HEK293 (cell line): ENCODE results near the gene PRRT1.
A peak's percentile ranks its signal among the peaks of the same experiment; 100 is the strongest.

Experiments used
- AEBP2 ChIP-seq: fragments of 450-650 bp; formaldehyde crosslinking; IDR thresholded peaks from 2 replicates; pipeline ENCODE4 v1.5.1; 2016; ENCODE audit warnings: missing biosample characterization, missing genetic modification characterization, borderline replicate concordance
- INSM2 ChIP-seq: fragments of 450-650 bp; formaldehyde crosslinking; IDR thresholded peaks from 2 replicates; pipeline ENCODE4 v1.5.1; 2016; ENCODE audit warnings: missing biosample characterization, missing genetic modification characterization
- KLF10 ChIP-seq: fragments of 450-650 bp; IDR thresholded peaks from 2 replicates; pipeline ENCODE4 v1.5.1; 2018; ENCODE audit warnings: missing biosample characterization, mild to moderate bottlenecking, missing genetic modification characterization
- KLF8 ChIP-seq: fragments of 450-650 bp; formaldehyde crosslinking; IDR thresholded peaks from 2 replicates; pipeline ENCODE4 v1.5.1; 2016; ENCODE audit warnings: missing biosample characterization, missing genetic modification characterization
- SCRT1 ChIP-seq: fragments of 450-650 bp; formaldehyde crosslinking; IDR thresholded peaks from 2 replicates; pipeline ENCODE4 v1.5.1; 2016; ENCODE audit warnings: missing biosample characterization, missing genetic modification characterization, borderline replicate concordance
- YY2 ChIP-seq: fragments of 450-650 bp; formaldehyde crosslinking; IDR thresholded peaks from 2 replicates; pipeline ENCODE4 v1.5.1; 2016; ENCODE audit warnings: missing biosample characterization, missing genetic modification characterization
- ZNF138 ChIP-seq: fragments of 450-650 bp; formaldehyde crosslinking; IDR thresholded peaks from 2 replicates; pipeline ENCODE4 v1.5.1; 2016; ENCODE audit warnings: missing biosample characterization, missing genetic modification characterization, borderline replicate concordance
- ZNF211 ChIP-seq: fragments of 450-650 bp; formaldehyde crosslinking; IDR thresholded peaks from 2 replicates; pipeline ENCODE4 v1.5.1; 2016; ENCODE audit warnings: low read depth, missing biosample characterization, missing genetic modification characterization
- ZNF248 ChIP-seq: fragments of 450-650 bp; formaldehyde crosslinking; IDR thresholded peaks from 2 replicates; pipeline ENCODE4 v1.5.1; 2017; ENCODE audit warnings: missing biosample characterization, missing genetic modification characterization
- ZNF292 ChIP-seq: fragments of 450-650 bp; formaldehyde crosslinking; IDR thresholded peaks from 2 replicates; pipeline ENCODE4 v1.5.1; 2016; ENCODE audit warnings: low read depth, missing biosample characterization, missing genetic modification characterization, borderline replicate concordance
- ZNF311 ChIP-seq: fragments of 450-650 bp; formaldehyde crosslinking; IDR thresholded peaks from 2 replicates; pipeline ENCODE4 v1.5.1; 2017; ENCODE audit warnings: missing biosample characterization, missing genetic modification characterization, borderline replicate concordance
- ZNF324 ChIP-seq: fragments of 450-650 bp; formaldehyde crosslinking; IDR thresholded peaks from 2 replicates; pipeline ENCODE4 v1.5.1; 2016; ENCODE audit warnings: missing biosample characterization, missing genetic modification characterization
- ZNF354C ChIP-seq: fragments of 450-650 bp; formaldehyde crosslinking; IDR thresholded peaks from 2 replicates; pipeline ENCODE4 v1.5.1; 2016; ENCODE audit warnings: missing biosample characterization, missing genetic modification characterization, low read depth, borderline replicate concordance
- ZNF391 ChIP-seq: fragments of 450-650 bp; formaldehyde crosslinking; IDR thresholded peaks from 2 replicates; pipeline ENCODE4 v1.5.1; 2016; ENCODE audit warnings: low read depth, missing biosample characterization, missing genetic modification characterization, borderline replicate concordance
- ZNF394 ChIP-seq: fragments of 450-650 bp; formaldehyde crosslinking; IDR thresholded peaks from 2 replicates; pipeline ENCODE4 v1.5.1; 2016; ENCODE audit warnings: missing biosample characterization, missing genetic modification characterization, mild to moderate bottlenecking, moderate library complexity, borderline replicate concordance
- ZNF473 ChIP-seq: fragments of 450-650 bp; formaldehyde crosslinking; IDR thresholded peaks from 2 replicates; pipeline ENCODE4 v1.5.1; 2017; ENCODE audit warnings: missing biosample characterization, missing genetic modification characterization
- ZNF488 ChIP-seq: fragments of 450-650 bp; formaldehyde crosslinking; IDR thresholded peaks from 2 replicates; pipeline ENCODE4 v1.5.1; 2016; ENCODE audit warnings: missing biosample characterization, missing genetic modification characterization
- ZNF548 ChIP-seq: fragments of 450-650 bp; formaldehyde crosslinking; IDR thresholded peaks from 2 replicates; pipeline ENCODE4 v1.5.1; 2016; ENCODE audit warnings: missing biosample characterization, missing genetic modification characterization
- ZNF645 ChIP-seq: fragments of 450-650 bp; formaldehyde crosslinking; IDR thresholded peaks from 2 replicates; pipeline ENCODE4; 2016; ENCODE audit warnings: missing biosample characterization, missing genetic modification characterization
- ZNF654 ChIP-seq: fragments of 450-650 bp; formaldehyde crosslinking; IDR thresholded peaks from 2 replicates; pipeline ENCODE4 v1.5.1; 2016; ENCODE audit warnings: low read depth, missing biosample characterization, missing genetic modification characterization
- ZNF658 ChIP-seq: fragments of 450-650 bp; formaldehyde crosslinking; IDR thresholded peaks from 2 replicates; pipeline ENCODE4; 2016; ENCODE audit warnings: missing biosample characterization, missing genetic modification characterization
- ZNF701 ChIP-seq: fragments of 450-650 bp; formaldehyde crosslinking; IDR thresholded peaks from 2 replicates; pipeline ENCODE4 v1.5.1; 2016; ENCODE audit warnings: missing biosample characterization, missing genetic modification characterization
- ZNF768 ChIP-seq: fragments of 450-650 bp; formaldehyde crosslinking; IDR thresholded peaks from 2 replicates; pipeline ENCODE4 v1.5.1; 2018; ENCODE audit warnings: missing biosample characterization, mild to moderate bottlenecking, missing genetic modification characterization
- ZNF785 ChIP-seq: fragments of 450-650 bp; formaldehyde crosslinking; IDR thresholded peaks from 2 replicates; pipeline ENCODE4 v1.5.1; 2016; ENCODE audit warnings: missing biosample characterization, missing genetic modification characterization
- ZNF830 ChIP-seq: fragments of 450-650 bp; IDR thresholded peaks from 2 replicates; pipeline ENCODE4 v1.5.0; 2018; ENCODE audit warnings: missing biosample characterization, missing genetic modification characterization, low read depth, mild to moderate bottlenecking, moderate library complexity
- ZNF837 ChIP-seq: fragments of 450-650 bp; formaldehyde crosslinking; IDR thresholded peaks from 2 replicates; pipeline ENCODE4 v1.5.1; 2016; ENCODE audit warnings: missing biosample characterization, missing genetic modification characterization
- TF ChIP-seq, protein P1 (sequence below): fragments of 450-650 bp; formaldehyde crosslinking; IDR thresholded peaks from 2 replicates; pipeline ENCODE4 v1.5.1; 2016; ENCODE audit warnings: missing biosample characterization, missing genetic modification characterization
- TF ChIP-seq, protein P2 (sequence below): fragments of 450-650 bp; formaldehyde crosslinking; optimal IDR thresholded peaks from 2 replicates; pipeline ENCODE3; 2016; ENCODE audit warnings: missing biosample characterization, mild to moderate bottlenecking, missing genetic modification characterization
- TF ChIP-seq, protein P3 (sequence below): fragments of 450-650 bp; formaldehyde crosslinking; IDR thresholded peaks from 2 replicates; pipeline ENCODE4 v1.5.1; 2017; ENCODE audit warnings: missing biosample characterization, missing genetic modification characterization

PRRT1 gene

DNA sequence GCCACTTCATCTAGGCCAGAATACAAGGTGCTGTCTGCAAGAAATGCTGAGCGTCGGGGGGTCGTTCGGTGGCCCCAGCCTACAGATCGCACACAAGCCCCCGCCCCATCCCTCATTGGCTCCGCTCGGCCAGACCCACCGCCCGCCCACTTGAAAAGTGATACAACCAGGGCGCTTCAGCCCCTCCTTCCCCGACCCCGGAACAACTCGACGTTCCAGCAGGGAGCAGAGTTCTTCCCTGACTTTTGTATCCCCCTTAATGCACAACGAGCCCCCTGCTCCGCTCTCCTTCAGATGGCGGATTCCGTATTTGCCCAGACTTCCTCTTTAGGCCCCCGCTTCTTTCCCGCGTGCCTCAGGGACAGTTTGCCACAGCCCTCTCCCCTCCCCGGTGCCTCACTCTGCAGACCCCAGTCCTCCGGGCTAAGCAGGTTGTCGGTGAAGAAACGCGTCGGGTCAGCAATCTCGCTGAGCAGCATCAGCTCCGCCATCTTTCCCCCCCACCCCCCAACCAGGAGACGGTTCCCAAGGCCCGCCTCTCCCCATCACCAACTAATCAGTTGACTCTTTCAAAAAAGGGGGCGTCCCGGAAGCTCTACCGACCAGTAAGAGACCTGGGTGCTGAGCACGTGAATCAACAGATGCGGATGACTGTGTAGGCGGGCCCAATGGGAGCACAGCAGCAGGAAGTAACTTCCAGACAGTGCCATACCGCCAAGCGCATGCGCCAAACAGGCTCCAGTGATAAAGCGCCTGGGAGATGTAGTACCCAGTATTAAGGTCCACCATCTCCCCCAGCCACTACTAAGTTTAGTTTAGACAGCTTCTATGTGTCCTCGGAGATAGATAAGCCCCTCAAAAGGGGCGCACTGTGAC, 23.8 kb downstream of the PRRT1 start, which contains the start of gene ATF6B (continued):
- TF ChIP-seq, protein P1, sequence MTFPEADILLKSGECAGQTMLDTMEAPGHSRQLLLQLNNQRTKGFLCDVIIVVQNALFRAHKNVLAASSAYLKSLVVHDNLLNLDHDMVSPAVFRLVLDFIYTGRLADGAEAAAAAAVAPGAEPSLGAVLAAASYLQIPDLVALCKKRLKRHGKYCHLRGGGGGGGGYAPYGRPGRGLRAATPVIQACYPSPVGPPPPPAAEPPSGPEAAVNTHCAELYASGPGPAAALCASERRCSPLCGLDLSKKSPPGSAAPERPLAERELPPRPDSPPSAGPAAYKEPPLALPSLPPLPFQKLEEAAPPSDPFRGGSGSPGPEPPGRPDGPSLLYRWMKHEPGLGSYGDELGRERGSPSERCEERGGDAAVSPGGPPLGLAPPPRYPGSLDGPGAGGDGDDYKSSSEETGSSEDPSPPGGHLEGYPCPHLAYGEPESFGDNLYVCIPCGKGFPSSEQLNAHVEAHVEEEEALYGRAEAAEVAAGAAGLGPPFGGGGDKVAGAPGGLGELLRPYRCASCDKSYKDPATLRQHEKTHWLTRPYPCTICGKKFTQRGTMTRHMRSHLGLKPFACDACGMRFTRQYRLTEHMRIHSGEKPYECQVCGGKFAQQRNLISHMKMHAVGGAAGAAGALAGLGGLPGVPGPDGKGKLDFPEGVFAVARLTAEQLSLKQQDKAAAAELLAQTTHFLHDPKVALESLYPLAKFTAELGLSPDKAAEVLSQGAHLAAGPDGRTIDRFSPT (tag by site-specific recombination) = no peak
- no peak for TF ChIP-seq ZNF645 (tag by site-specific recombination)
- TF ChIP-seq ZNF473 (tag by site-specific recombination) = no peak
- no peak for TF ChIP-seq ZNF785
- no peak for TF ChIP-seq ZNF488 (tag by site-specific recombination)
- 0 out of 2 replicates have a peak, but pooled peaks have one; percentile 32 for TF ChIP-seq KLF8
- TF ChIP-seq, protein P2, sequence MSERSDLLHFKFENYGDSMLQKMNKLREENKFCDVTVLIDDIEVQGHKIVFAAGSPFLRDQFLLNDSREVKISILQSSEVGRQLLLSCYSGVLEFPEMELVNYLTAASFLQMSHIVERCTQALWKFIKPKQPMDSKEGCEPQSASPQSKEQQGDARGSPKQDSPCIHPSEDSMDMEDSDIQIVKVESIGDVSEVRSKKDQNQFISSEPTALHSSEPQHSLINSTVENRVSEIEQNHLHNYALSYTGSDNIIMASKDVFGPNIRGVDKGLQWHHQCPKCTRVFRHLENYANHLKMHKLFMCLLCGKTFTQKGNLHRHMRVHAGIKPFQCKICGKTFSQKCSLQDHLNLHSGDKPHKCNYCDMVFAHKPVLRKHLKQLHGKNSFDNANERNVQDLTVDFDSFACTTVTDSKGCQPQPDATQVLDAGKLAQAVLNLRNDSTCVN (tag by site-specific recombination) = no peak
- TF ChIP-seq YY2 (tag by site-specific recombination) = peak; percentile 86
- TF ChIP-seq ZNF354C (tag by site-specific recombination) = no peak
- TF ChIP-seq ZNF837 (tag by site-specific recombination) = no peak
- no peak for TF ChIP-seq ZNF830 (tag by site-specific recombination)
- no peak for TF ChIP-seq ZNF654 (tag by site-specific recombination)
- TF ChIP-seq ZNF391 = peak; percentile 19; the same call in 1 of the 2 replicates
- no peak for TF ChIP-seq ZNF292
- TF ChIP-seq ZNF548 (tag by site-specific recombination) = no peak
- no peak for TF ChIP-seq ZNF658 (tag by site-specific recombination)
- TF ChIP-seq, protein P3, sequence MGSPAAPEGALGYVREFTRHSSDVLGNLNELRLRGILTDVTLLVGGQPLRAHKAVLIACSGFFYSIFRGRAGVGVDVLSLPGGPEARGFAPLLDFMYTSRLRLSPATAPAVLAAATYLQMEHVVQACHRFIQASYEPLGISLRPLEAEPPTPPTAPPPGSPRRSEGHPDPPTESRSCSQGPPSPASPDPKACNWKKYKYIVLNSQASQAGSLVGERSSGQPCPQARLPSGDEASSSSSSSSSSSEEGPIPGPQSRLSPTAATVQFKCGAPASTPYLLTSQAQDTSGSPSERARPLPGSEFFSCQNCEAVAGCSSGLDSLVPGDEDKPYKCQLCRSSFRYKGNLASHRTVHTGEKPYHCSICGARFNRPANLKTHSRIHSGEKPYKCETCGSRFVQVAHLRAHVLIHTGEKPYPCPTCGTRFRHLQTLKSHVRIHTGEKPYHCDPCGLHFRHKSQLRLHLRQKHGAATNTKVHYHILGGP (tag by site-specific recombination) = no peak
- no peak for TF ChIP-seq ZNF768 (tag by site-specific recombination)
- peak; percentile 72; the same call in 1 of the 2 replicates for TF ChIP-seq ZNF324 (tag by site-specific recombination)
- no peak; the same call in 1 of the 2 replicates for TF ChIP-seq INSM2
- no peak for TF ChIP-seq ZNF138 (tag by site-specific recombination)
- no peak for TF ChIP-seq ZNF248 (tag by site-specific recombination)
- no peak for TF ChIP-seq ZNF211 (tag by site-specific recombination)
- TF ChIP-seq ZNF311 = no peak
- no peak for TF ChIP-seq ZNF701 (tag by site-specific recombination)
- TF ChIP-seq AEBP2 (tag by site-specific recombination) = no peak
- no peak for TF ChIP-seq ZNF394 (tag by site-specific recombination)
- peak; percentile 99 for TF ChIP-seq KLF10 (tag by site-specific recombination)
- TF ChIP-seq SCRT1 (tag by site-specific recombination) = peak; percentile 59; the same call in 1 of the 2 replicates
